ENCODE measurements around the gene RBP3. TPM values are rescaled to one million over a fixed set of nuclear protein-coding genes. Genes with fewer than 3 reads are reported as not detected.
"Not testable (repeated sequence)": the region's sequence is repeated elsewhere in the genome, so short reads cannot be mapped to it uniquely, and the experiment has no call there.

RBP3 gene
- total RNA-seq, 1 experiment from 2014 or later = not detected

GRCh38 chr10:47386104-47386503 lies 37.9 kb downstream of the RBP3 start:
- H3K36me3 ChIP-seq, H3K9me3 ChIP-seq, H3K27me3 ChIP-seq: not testable (repeated sequence)

GRCh38 chr10:47388879-47389278 lies 40.7 kb downstream of the RBP3 start:
- Histone ChIP-seq H3K9me3 (no peaks in the 10 kb centered on the region), H3K27me3 (peaks cover 2% of the 10 kb centered on the region; the same call in 1 of the 2 replicates), H3K4me3 (no peak overlapping the region), H3K36me3 (no peaks in the 10 kb centered on the region)
- no peak for DNase-seq

More at GRCh38 chr10:47386104-47386503, 37.9 kb downstream of the RBP3 start:
- not testable (repeated sequence) for H3K4me3 ChIP-seq, DNase-seq

- peaks cover 3% of the 10 kb centered on the region; the same call in 1 of the 2 replicates for H3K27me3 ChIP-seq
- H3K36me3 ChIP-seq = no peaks in the 10 kb centered on the region
- DNase-seq = no peak
- H3K9me3 ChIP-seq = no peaks in the 10 kb centered on the region
- no peak overlapping the region for H3K4me3 ChIP-seq
Measured at GRCh38 chr10:47389619-47390018, 41.5 kb downstream of the RBP3 start.

- Histone ChIP-seq H3K4me3 (no peak overlapping the region), H3K27me3 (peaks cover 3% of the 10 kb centered on the region; the same call in 1 of the 2 replicates)
Measured at GRCh38 chr10:47396311-47396717, 48.2 kb downstream of the RBP3 start.

GRCh38 chr10:47397256-47397655 lies 49.1 kb downstream of the RBP3 start:
- no peak for DNase-seq
- peaks cover 3% of the 10 kb centered on the region; the same call in 1 of the 2 replicates for H3K27me3 ChIP-seq
- no peak overlapping the region for H3K4me3 ChIP-seq
- no peaks in the 10 kb centered on the region for H3K9me3 ChIP-seq
- H3K36me3 ChIP-seq = no peaks in the 10 kb centered on the region

More at GRCh38 chr10:47396311-47396717, 48.2 kb downstream of the RBP3 start:
- Histone ChIP-seq H3K36me3 (no peaks in the 10 kb centered on the region), H3K9me3 (no peaks in the 10 kb centered on the region)
- no peak for DNase-seq

- no peak for DNase-seq
- H3K36me3 ChIP-seq = no peaks in the 10 kb centered on the region
- no peaks in the 10 kb centered on the region for H3K27me3 ChIP-seq
- H3K4me3 ChIP-seq = no peak overlapping the region
- no peaks in the 10 kb centered on the region for H3K9me3 ChIP-seq
Measured at GRCh38 chr10:47400251-47400650, 52.1 kb downstream of the RBP3 start.

- Histone ChIP-seq H3K9me3 (no peaks in the 10 kb centered on the region), H3K4me3 (no peak overlapping the region), H3K36me3 (no peaks in the 10 kb centered on the region), H3K27me3 (no peaks in the 10 kb centered on the region)
- DNase-seq = no peak
Measured at GRCh38 chr10:47400786-47401185, 52.6 kb downstream of the RBP3 start.

- H3K36me3 ChIP-seq = no peaks in the 10 kb centered on the region
- no peaks in the 10 kb centered on the region for H3K27me3 ChIP-seq
- DNase-seq = no peak
- no peak overlapping the region for H3K4me3 ChIP-seq
- H3K9me3 ChIP-seq = no peaks in the 10 kb centered on the region
Measured at GRCh38 chr10:47401210-47401609, 53.0 kb downstream of the RBP3 start.

GRCh38 chr10:47401874-47402640 lies 53.9 kb downstream of the RBP3 start:
- H3K36me3 ChIP-seq = no peaks in the 10 kb centered on the region
- no peak overlapping the region for H3K4me3 ChIP-seq
- no peak for DNase-seq
- H3K9me3 ChIP-seq = no peaks in the 10 kb centered on the region
- no peaks in the 10 kb centered on the region for H3K27me3 ChIP-seq

- H3K27me3 ChIP-seq = no peaks in the 10 kb centered on the region
- no peaks in the 10 kb centered on the region for H3K36me3 ChIP-seq
- peak; percentile 91 for DNase-seq
- no peaks in the 10 kb centered on the region for H3K9me3 ChIP-seq
- H3K4me3 ChIP-seq = no peak overlapping the region
Measured at GRCh38 chr10:47402641-47403301, 54.6 kb downstream of the RBP3 start.

GRCh38 chr10:47403446-47404318 lies 55.5 kb downstream of the RBP3 start:
- no peaks in the 10 kb centered on the region for H3K27me3 ChIP-seq
- no peak overlapping the region for H3K4me3 ChIP-seq
- no peaks in the 10 kb centered on the region for H3K9me3 ChIP-seq
- no peak for DNase-seq
- no peaks in the 10 kb centered on the region for H3K36me3 ChIP-seq

GRCh38 chr10:47404446-47404845 lies 56.3 kb downstream of the RBP3 start:
- no peaks in the 10 kb centered on the region for H3K9me3 ChIP-seq
- no peak overlapping the region for H3K4me3 ChIP-seq
- no peaks in the 10 kb centered on the region for H3K27me3 ChIP-seq
- no peak for DNase-seq
- H3K36me3 ChIP-seq = no peaks in the 10 kb centered on the region

GRCh38 chr10:47404937-47405336 lies 56.8 kb downstream of the RBP3 start:
- Histone ChIP-seq H3K27me3 (no peaks in the 10 kb centered on the region), H3K9me3 (no peaks in the 10 kb centered on the region), H3K36me3 (no peaks in the 10 kb centered on the region), H3K4me3 (no peak overlapping the region)
- no peak for DNase-seq

GRCh38 chr10:47405857-47406547 lies 57.8 kb downstream of the RBP3 start:
- no peaks in the 10 kb centered on the region for H3K36me3 ChIP-seq
- no peaks in the 10 kb centered on the region for H3K9me3 ChIP-seq
- DNase-seq = no peak
- H3K27me3 ChIP-seq = no peaks in the 10 kb centered on the region
- no peak overlapping the region for H3K4me3 ChIP-seq

GRCh38 chr10:47406548-47406869 lies 58.3 kb downstream of the RBP3 start:
- no peak overlapping the region for H3K4me3 ChIP-seq
- H3K27me3 ChIP-seq = no peaks in the 10 kb centered on the region
- no peaks in the 10 kb centered on the region for H3K36me3 ChIP-seq
- no peaks in the 10 kb centered on the region for H3K9me3 ChIP-seq
- no peak for DNase-seq

GRCh38 chr10:47406870-47407691 lies 58.9 kb downstream of the RBP3 start:
- DNase-seq = peak; percentile 77

More at GRCh38 chr10:47406870-47407691, 58.9 kb downstream of the RBP3 start:
- Histone ChIP-seq H3K36me3 (no peaks in the 10 kb centered on the region), H3K9me3 (no peaks in the 10 kb centered on the region), H3K4me3 (no peak overlapping the region), H3K27me3 (no peaks in the 10 kb centered on the region)
